Keratinocyte (primary cell): Measurements from ENCODE around the gene RHOBTB3. TPM values are rescaled to one million over a fixed set of nuclear protein-coding genes. Genes with fewer than 3 reads are reported as not detected.

Source experiments
- DNase-seq: peaks from one replicate; pipeline ENCODE4 v3.0.0-alpha.2; 2011; ENCODE audit warnings: low read depth, missing footprints, low spot score
- FAIRE-seq: peaks from 2 replicates; lab custom pipeline; 2011; peaks lifted over from hg19 to GRCh38; lab: Jason Lieb, UNC
- H2AFZ ChIP-seq: 2 replicates; pipeline ENCODE4 v1.6.0; 2012; ENCODE audit warnings: low read length, control low read depth, inconsistent platforms; ENCODE audit not compliant: control insufficient read depth
- H3K27ac ChIP-seq: 2 replicates; pipeline ENCODE4 v1.5.1; 2011; ENCODE audit warnings: low read length; ENCODE audit not compliant: control insufficient read depth, insufficient read depth
- H3K27me3 ChIP-seq: 3 replicates; pipeline ENCODE4 v1.6.0; 2011; ENCODE audit warnings: low read length; ENCODE audit not compliant: control insufficient read depth, insufficient read depth; ENCODE audit errors: extremely low read depth
- H3K36me3 ChIP-seq, 2 experiments: 2 replicates in 1 of 2; 3 replicates in 1 of 2; pipeline ENCODE4 v1.5.1; 2011; ENCODE audit warnings: low read length in 2 of 2, mild to moderate bottlenecking in 1 of 2; ENCODE audit not compliant: control insufficient read depth in 2 of 2, insufficient read depth in 2 of 2; ENCODE audit errors: extremely low read depth in 1 of 2
- H3K4me1 ChIP-seq: 3 replicates; pipeline ENCODE4 v1.5.1; 2011; ENCODE audit warnings: low read length; ENCODE audit not compliant: control insufficient read depth, insufficient read depth; ENCODE audit errors: extremely low read depth
- H3K4me2 ChIP-seq: 3 replicates; pipeline ENCODE4 v1.6.0; 2011; ENCODE audit warnings: low read depth, low read length; ENCODE audit not compliant: control insufficient read depth, insufficient read depth; ENCODE audit errors: extremely low read depth
- H3K4me3 ChIP-seq, 3 experiments: fragments of 200-600 bp in 1 of 3; sonication (generic) in 1 of 3; 2 replicates in 2 of 3; 3 replicates in 1 of 3; pipeline ENCODE4 v1.5.1; 2011 to 2016; ENCODE audit warnings: low read length in 3 of 3, mild to moderate bottlenecking in 3 of 3, control low read depth in 2 of 3, inconsistent platforms in 1 of 3, low read depth in 1 of 3, mixed read lengths in 1 of 3, mixed run types in 1 of 3, moderate library complexity in 1 of 3; ENCODE audit not compliant: control insufficient read depth in 2 of 3, insufficient read depth in 2 of 3; ENCODE audit errors: extremely low read depth in 1 of 3
- H3K79me2 ChIP-seq: 2 replicates; pipeline ENCODE4 v1.6.0; 2012; ENCODE audit warnings: low read length; ENCODE audit not compliant: control insufficient read depth, insufficient read depth
- H3K9ac ChIP-seq: 3 replicates; pipeline ENCODE4 v1.6.0; 2011; ENCODE audit warnings: low read length; ENCODE audit not compliant: control insufficient read depth, insufficient read depth; ENCODE audit errors: extremely low read depth
- H3K9me1 ChIP-seq: 3 replicates; pipeline ENCODE4 v1.6.0; 2011; ENCODE audit warnings: low read length; ENCODE audit not compliant: control insufficient read depth, insufficient read depth; ENCODE audit errors: extremely low read depth
- H3K9me3 ChIP-seq: 2 replicates; pipeline ENCODE4 v1.5.1; 2012; ENCODE audit warnings: low read depth, low read length; ENCODE audit not compliant: control insufficient read depth
- H4K20me1 ChIP-seq: 3 replicates; pipeline ENCODE4 v1.6.0; 2011; ENCODE audit warnings: low read length; ENCODE audit not compliant: control insufficient read depth, insufficient read depth; ENCODE audit errors: extremely low read depth
- CTCF ChIP-seq, 3 experiments: IDR thresholded peaks in 1 of 3; conservative IDR thresholded peaks in 1 of 3; optimal IDR thresholded peaks in 1 of 3; 2 replicates in 2 of 3; 3 replicates in 1 of 3; pipeline versions ENCODE3 to v1.5.1; 2011; ENCODE audit warnings: low read length in 3 of 3, mild to moderate bottlenecking in 3 of 3, moderate library complexity in 2 of 3, control low read depth in 1 of 3, inconsistent platforms in 1 of 3; ENCODE audit not compliant: insufficient read depth in 2 of 3; ENCODE audit errors: extremely low read depth in 1 of 3
- EZH2 ChIP-seq: IDR thresholded peaks from one replicate; pipeline ENCODE4 v1.6.1; 2012; ENCODE audit warnings: inconsistent platforms, mild to moderate bottlenecking, low read length, moderate library complexity
- dilution Hi-C: fragments of 300-500 bp; cut with MboI; formaldehyde crosslinking; loops from one replicate; pipeline ENCODE4 v1.7.0; 2020; ENCODE audit warnings: low sequenced_read_pairs; ENCODE audit not compliant: extremely low pct_ligation_motif_present
- polyA minus RNA-seq, 3 experiments: library from RNA; depleted of rRNA, polyadenylated mRNA; stranded (reverse); fragments of >200 nt; gene quantifications; 1 replicate in 1 of 3; 2 replicates in 1 of 3; 3 replicates in 1 of 3; pipeline ENCODE4 v1.2.3, GENCODE V29; 2011
- polyA plus RNA-seq, 5 experiments: library from polyadenylated mRNA; depleted of rRNA in 3 of 5; stranded (reverse) in 3 of 5; stranded (forward) in 1 of 5; unstranded in 1 of 5; fragments of >200 nt; gene quantifications; 1 replicate in 1 of 5; 2 replicates in 3 of 5; 3 replicates in 1 of 5; pipeline versions ENCODE4 v1.2.1 to v1.2.3, GENCODE V29; 2011 to 2012; ENCODE audit warnings: missing spikeins in 2 of 5, low read depth in 1 of 5, low replicate concordance in 1 of 5

The RHOBTB3 gene, protein sequence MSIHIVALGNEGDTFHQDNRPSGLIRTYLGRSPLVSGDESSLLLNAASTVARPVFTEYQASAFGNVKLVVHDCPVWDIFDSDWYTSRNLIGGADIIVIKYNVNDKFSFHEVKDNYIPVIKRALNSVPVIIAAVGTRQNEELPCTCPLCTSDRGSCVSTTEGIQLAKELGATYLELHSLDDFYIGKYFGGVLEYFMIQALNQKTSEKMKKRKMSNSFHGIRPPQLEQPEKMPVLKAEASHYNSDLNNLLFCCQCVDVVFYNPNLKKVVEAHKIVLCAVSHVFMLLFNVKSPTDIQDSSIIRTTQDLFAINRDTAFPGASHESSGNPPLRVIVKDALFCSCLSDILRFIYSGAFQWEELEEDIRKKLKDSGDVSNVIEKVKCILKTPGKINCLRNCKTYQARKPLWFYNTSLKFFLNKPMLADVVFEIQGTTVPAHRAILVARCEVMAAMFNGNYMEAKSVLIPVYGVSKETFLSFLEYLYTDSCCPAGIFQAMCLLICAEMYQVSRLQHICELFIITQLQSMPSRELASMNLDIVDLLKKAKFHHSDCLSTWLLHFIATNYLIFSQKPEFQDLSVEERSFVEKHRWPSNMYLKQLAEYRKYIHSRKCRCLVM
- polyA plus RNA-seq (4.7 to 7.3 TPM (median 6.5 TPM) in 3 replicates), polyA minus RNA-seq (19.5 to 37.6 TPM (median 29.0 TPM) in 3 replicates)
- 1.4 TPM for polyA plus RNA-seq (2011; ENCODE audit: low read depth)
- 7.5 and 7.7 TPM in 2 replicates for polyA plus RNA-seq (2011; cell fraction: cytosol; rRNA removed)
- polyA plus RNA-seq (2011; cell fraction: nucleus; rRNA removed), result 13.9 and 16.5 TPM in 2 replicates
- polyA plus RNA-seq (2012; ENCODE audit: low replicate concordance), result 1.6 and 5.5 TPM in 2 replicates
- polyA minus RNA-seq (2011; cell fraction: cytosol; rRNA and poly(A)+ RNA removed), result 19.0 TPM
- polyA minus RNA-seq (2011; cell fraction: nucleus; rRNA and poly(A)+ RNA removed), result 19.7 and 42.0 TPM in 2 replicates

DNA sequence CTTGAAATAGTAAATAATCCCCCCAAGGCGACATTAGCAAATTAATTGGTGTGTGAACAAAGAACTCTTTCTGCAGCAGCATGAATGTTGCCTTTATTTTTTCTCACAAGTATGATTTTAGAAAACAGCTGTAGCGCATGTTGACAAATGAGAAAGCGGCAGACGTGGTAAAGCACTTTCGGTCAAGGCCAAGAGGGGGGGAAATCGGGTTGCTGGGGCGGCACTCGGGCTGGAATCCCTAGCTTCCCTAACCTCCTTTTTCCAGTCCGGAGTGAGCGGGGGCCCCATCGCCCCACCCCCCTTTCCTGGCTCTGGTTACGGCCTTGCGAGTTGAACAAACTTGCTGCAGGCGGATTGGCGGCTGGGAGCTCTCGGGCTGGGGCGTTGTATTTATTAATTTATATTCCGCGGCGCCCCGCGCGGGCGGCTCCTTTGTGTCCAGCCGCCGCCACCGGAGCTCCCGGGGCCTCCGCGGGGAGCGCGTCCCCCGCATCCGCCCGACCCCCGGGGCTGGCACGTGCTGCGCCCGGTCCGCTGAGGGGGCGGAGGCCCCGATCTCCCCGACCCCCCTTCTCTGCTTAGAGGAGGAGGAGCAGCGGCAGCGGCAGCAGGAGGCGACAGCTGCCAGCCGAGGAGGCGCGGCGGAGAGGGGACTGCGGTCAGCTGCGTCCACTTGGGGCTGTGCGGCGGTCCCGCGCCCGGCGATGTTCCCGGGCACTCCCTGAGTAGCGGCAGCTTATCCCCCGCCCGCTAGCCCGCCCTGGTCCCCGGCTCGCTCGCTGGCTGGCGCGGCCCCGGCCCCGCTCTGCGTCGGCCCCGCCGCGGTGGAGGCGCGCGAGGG lies at the start of gene RHOBTB3:
TSS of gene RHOBTB3 (plus strand) at position 607 of the 841 bp plus-strand sequence. CDS start 347 bp downstream, outside the sequence.
- Histone ChIP-seq H3K79me2 (no peaks in the 10 kb centered on the region), H3K9me1 (no peaks in the 10 kb centered on the region), H3K27me3 (no peaks in the 10 kb centered on the region), H3K4me3 (peak within 1 kb of the TSS; percentile 68 to 79 (median 73)), H4K20me1 (no peaks in the 10 kb centered on the region), H3K36me3 (no peaks in the 10 kb centered on the region), H2AFZ (peak within 1 kb of the TSS; percentile 99), H3K4me1 (peaks cover 24% of the 10 kb centered on the region), H3K4me2 (peak within 1 kb of the TSS; percentile 92), H3K27ac (no peak within 1 kb of the TSS), H3K9ac (peak within 1 kb of the TSS; percentile 76), H3K9me3 (no peaks in the 10 kb centered on the region)
- TF ChIP-seq CTCF (optimal IDR thresholded peaks at IDR 0.05 in 1 of 3, IDR thresholded peaks at IDR 0.05 in 1 of 3, conservative IDR thresholded peaks at IDR 0.05 in 1 of 3; ENCODE audit: extremely low read depth in 1 of 3, insufficient read depth in 2 of 3, low read length in 3 of 3) (no peak), EZH2 (no peak)
- dilution Hi-C loops, result no loop called here
- FAIRE-seq (no peak), DNase-seq (no peak)

DNA sequence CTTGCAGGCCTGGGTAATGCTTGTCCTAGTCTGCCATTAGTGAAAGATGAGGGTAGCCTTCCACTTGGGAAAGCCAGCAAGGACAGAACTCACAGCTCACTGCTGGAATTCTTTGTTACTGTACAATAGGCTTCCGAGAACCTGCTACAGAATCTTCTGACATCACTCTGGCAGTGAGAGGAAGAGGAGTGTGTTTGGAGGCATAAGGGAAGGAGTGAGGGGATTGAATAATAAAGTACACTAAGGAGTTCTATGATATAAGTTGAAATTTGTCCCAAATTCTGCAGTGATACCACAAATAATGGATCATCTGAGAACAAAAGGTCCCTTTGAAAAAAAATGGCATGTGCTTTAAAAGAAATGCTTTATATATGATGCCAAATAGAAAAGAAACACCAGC lies 48.2 kb upstream of the RHOBTB3 start, which contains the start of gene SPATA9:
TSS of gene SPATA9 (minus strand) at position 101 of the 400 bp plus-strand sequence. CDS start 137 bp downstream, outside the sequence.
- H3K79me2 ChIP-seq, result no peaks in the 10 kb centered on the region
- H3K4me2 ChIP-seq, result no peak within 1 kb of the TSS
- no peak within 1 kb of the TSS for H2AFZ ChIP-seq
- no peaks in the 10 kb centered on the region for H4K20me1 ChIP-seq
- H3K9me1 ChIP-seq, result no peaks in the 10 kb centered on the region
- H3K9ac ChIP-seq, result no peak within 1 kb of the TSS
- H3K36me3 ChIP-seq, result no peaks in the 10 kb centered on the region
- FAIRE-seq (no peak), DNase-seq (no peak)
- H3K27ac ChIP-seq, result no peak within 1 kb of the TSS
- H3K9me3 ChIP-seq, result no peaks in the 10 kb centered on the region
- dilution Hi-C loops, result no loop called here
- no peak within 1 kb of the TSS for H3K4me3 ChIP-seq
- H3K27me3 ChIP-seq, result no peaks in the 10 kb centered on the region
- TF ChIP-seq EZH2, result no peak
- TF ChIP-seq CTCF (optimal IDR thresholded peaks at IDR 0.05 in 1 of 3, IDR thresholded peaks at IDR 0.05 in 1 of 3, conservative IDR thresholded peaks at IDR 0.05 in 1 of 3; ENCODE audit: extremely low read depth in 1 of 3, insufficient read depth in 2 of 3, low read length in 3 of 3), result no peak
- no peaks in the 10 kb centered on the region for H3K4me1 ChIP-seq
